Esophagus squamous epithelium (tissue), 4 donors: Measurements from ENCODE around the gene TNKS1BP1.

Experiments
- CTCF ChIP-seq, 6 experiments: fragments of 450-650 bp in 4 of 6; fragments of 200-600 bp in 2 of 6; sonication (generic) in 2 of 6; IDR thresholded peaks; one replicate each; pipeline ENCODE4 v1.5.1; 2016 to 2019; ENCODE audit warnings: antibody characterized with exemption in 6 of 6, mild to moderate bottlenecking in 4 of 6, moderate library complexity in 4 of 6
- POLR2A ChIP-seq, 4 donors: fragments of 450-650 bp; IDR thresholded peaks; one replicate each; pipeline ENCODE4 v1.6.1; 2017; ENCODE audit warnings: antibody characterized with exemption in 4 of 4, mild to moderate bottlenecking in 4 of 4, moderate library complexity in 3 of 4

DNA sequence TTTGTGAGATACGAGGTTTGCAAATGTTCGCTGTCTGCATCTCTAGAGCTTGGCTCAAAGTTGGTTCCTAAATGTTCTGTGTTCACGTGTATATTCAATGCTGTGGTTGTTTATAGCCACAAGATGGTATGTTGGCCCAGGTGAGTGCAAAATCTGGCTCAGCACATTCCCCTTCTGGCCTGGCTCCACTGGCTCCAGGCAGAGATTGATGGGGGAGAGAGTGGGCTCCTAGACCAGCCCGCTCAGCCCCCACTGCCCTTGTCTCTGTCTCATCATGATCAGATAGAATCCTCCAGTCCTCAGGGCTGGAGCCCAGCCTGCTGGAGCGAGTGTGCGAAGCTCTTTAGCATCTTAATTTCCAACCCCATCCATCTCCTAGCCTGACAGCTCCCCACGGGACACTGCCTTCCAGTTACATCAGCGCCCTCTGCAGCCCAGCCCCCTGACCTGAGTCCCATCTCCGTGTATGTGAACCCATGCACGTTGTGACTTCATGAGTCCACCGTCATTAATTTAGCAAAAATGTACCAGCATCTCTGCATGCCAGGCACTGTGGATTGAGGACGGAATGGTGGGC, 15.4 kb upstream of the TNKS1BP1 start:
- no peak for TF ChIP-seq CTCF (IDR thresholded peaks at IDR 0.05)
- no peak for TF ChIP-seq POLR2A (IDR thresholded peaks at IDR 0.05)
